ENCODE data around the gene OXT.

DNA sequence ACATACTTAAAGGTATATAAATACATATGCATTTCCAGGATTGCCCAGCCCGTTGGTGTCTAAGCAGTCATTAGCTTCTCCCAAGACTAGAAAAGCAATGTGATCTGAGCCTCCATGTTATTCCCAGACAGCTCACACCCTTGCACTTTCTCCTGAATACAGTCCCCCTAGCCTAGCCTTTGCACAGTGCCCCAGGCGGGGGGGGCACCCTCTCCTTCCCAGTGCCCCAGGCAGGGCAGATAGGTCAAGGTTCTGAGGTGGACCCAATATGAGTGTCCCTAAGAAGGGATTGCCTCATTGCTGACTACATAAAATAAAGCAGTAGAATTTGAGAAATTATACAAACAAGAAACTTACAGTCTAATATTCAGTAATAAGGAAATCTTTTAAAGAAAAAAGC, 43.4 kb upstream of the OXT start:
- TF ChIP-seq JUND (IDR thresholded peaks at IDR 0.05; ENCODE audit: low read length) (no peak), RFX5 (IDR thresholded peaks at IDR 0.05; ENCODE audit: borderline replicate concordance, low read depth, low read length) (no peak), CHD2 (IDR thresholded peaks at IDR 0.05; ENCODE audit: low read length) (no peak), EZH2 (IDR thresholded peaks at IDR 0.05; ENCODE audit: low read depth, low read length, severe bottlenecking) (no peak), USF2 (IDR thresholded peaks at IDR 0.05; ENCODE audit: low read length) (no peak), RNF2 (IDR thresholded peaks at IDR 0.05; ENCODE audit: borderline replicate concordance, low read depth, low read length, missing control alignments, poor library complexity, severe bottlenecking) (no peak), POLR2AphosphoS5 (IDR thresholded peaks at IDR 0.05; ENCODE audit: low read depth, low read length) (no peak)
- TF ChIP-seq, protein P1, sequence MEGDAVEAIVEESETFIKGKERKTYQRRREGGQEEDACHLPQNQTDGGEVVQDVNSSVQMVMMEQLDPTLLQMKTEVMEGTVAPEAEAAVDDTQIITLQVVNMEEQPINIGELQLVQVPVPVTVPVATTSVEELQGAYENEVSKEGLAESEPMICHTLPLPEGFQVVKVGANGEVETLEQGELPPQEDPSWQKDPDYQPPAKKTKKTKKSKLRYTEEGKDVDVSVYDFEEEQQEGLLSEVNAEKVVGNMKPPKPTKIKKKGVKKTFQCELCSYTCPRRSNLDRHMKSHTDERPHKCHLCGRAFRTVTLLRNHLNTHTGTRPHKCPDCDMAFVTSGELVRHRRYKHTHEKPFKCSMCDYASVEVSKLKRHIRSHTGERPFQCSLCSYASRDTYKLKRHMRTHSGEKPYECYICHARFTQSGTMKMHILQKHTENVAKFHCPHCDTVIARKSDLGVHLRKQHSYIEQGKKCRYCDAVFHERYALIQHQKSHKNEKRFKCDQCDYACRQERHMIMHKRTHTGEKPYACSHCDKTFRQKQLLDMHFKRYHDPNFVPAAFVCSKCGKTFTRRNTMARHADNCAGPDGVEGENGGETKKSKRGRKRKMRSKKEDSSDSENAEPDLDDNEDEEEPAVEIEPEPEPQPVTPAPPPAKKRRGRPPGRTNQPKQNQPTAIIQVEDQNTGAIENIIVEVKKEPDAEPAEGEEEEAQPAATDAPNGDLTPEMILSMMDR (IDR thresholded peaks at IDR 0.05; ENCODE audit: control extremely low read depth in 1 of 3, insufficient read depth in 1 of 3, low read depth in 1 of 3, low read length in 3 of 3), result no peak

Data from H1 (cell line).